ENCODE results near the gene CARMIL1.
A peak's percentile ranks its signal among the peaks of the same experiment; 100 is the strongest.

The CARMIL1 gene

GRCh38 chr6:25315194-25316177 is 36.3 kb downstream of the CARMIL1 start:
- WGBS: 78% methylated on average over 10 of the region's 10 CpGs
- Histone ChIP-seq H4K8ac (ENCODE audit: low read length) (no peak overlapping the region), H3K23ac (ENCODE audit: low read length in 2 of 2) (no peak overlapping the region), H3K4ac (ENCODE audit: low read depth in 1 of 2, low read length in 2 of 2) (no peak overlapping the region), H3K18ac (ENCODE audit: low read depth in 1 of 2, low read length in 2 of 2) (no peak overlapping the region), H2BK12ac (ENCODE audit: low read length in 2 of 2) (no peak overlapping the region), H2BK15ac (ENCODE audit: low read depth, poor library complexity, severe bottlenecking) (no peak overlapping the region), H2BK120ac (ENCODE audit: low read depth, low read length) (no peak overlapping the region), H4K91ac (ENCODE audit: low read length) (no peak overlapping the region), H3K14ac (ENCODE audit: low read length in 2 of 2) (no peak overlapping the region), H3K4me2 (ENCODE audit: low read length, poor library complexity, severe bottlenecking) (no peak overlapping the region), H3K27ac (ENCODE audit: low read length, poor library complexity, severe bottlenecking) (no peak overlapping the region), H3K9ac (ENCODE audit: low read length) (no peak overlapping the region), H2AFZ (ENCODE audit: low read depth, low read length) (no peak overlapping the region), H3K9me3 (ENCODE audit: control insufficient read depth, low read length) (no peaks in the 10 kb centered on the region), H3K4me3 (ENCODE audit: insufficient read depth in 1 of 2, low read depth in 1 of 2, low read length in 2 of 2) (no peak overlapping the region), H3K79me1 (replicated peaks; ENCODE audit: low read length, poor library complexity, severe bottlenecking) (peaks cover 31% of the 10 kb centered on the region), H3K4me1 (ENCODE audit: control insufficient read depth, insufficient read depth, low read depth, low read length) (peaks cover 7% of the 10 kb centered on the region), H3K27me3 (ENCODE audit: control insufficient read depth in 1 of 2, insufficient read depth in 1 of 2, low read length in 2 of 2) (no peaks in the 10 kb centered on the region), H3K36me3 (ENCODE audit: control insufficient read depth in 1 of 2, insufficient read depth in 2 of 2, low read depth in 1 of 2, low read length in 2 of 2) (no peaks in the 10 kb centered on the region), H2AK5ac (ENCODE audit: low read length, severe bottlenecking) (no peak overlapping the region), H2BK5ac (ENCODE audit: low read depth, low read length, poor library complexity, severe bottlenecking) (no peak overlapping the region)
- no peak for DNase-seq

- H3K4ac ChIP-seq (ENCODE audit: low read depth in 1 of 2, low read length in 2 of 2): no peak overlapping the region
- H2BK5ac ChIP-seq (ENCODE audit: low read depth, low read length, poor library complexity, severe bottlenecking): no peak overlapping the region
- H3K36me3 ChIP-seq (ENCODE audit: control insufficient read depth in 1 of 2, insufficient read depth in 2 of 2, low read depth in 1 of 2, low read length in 2 of 2): no peaks in the 10 kb centered on the region
- no peak overlapping the region for H4K8ac ChIP-seq (ENCODE audit: low read length)
- H3K4me3 ChIP-seq (ENCODE audit: insufficient read depth in 1 of 2, low read depth in 1 of 2, low read length in 2 of 2): no peak overlapping the region
- no peaks in the 10 kb centered on the region for H3K27me3 ChIP-seq (ENCODE audit: control insufficient read depth in 1 of 2, insufficient read depth in 1 of 2, low read length in 2 of 2)
- no peak overlapping the region for H3K18ac ChIP-seq (ENCODE audit: low read depth in 1 of 2, low read length in 2 of 2)
- no peak overlapping the region for H3K27ac ChIP-seq (ENCODE audit: low read length, poor library complexity, severe bottlenecking)
- peaks cover 7% of the 10 kb centered on the region for H3K4me1 ChIP-seq (ENCODE audit: control insufficient read depth, insufficient read depth, low read depth, low read length)
- no peak overlapping the region for H3K4me2 ChIP-seq (ENCODE audit: low read length, poor library complexity, severe bottlenecking)
- no peak for DNase-seq
- no peak overlapping the region for H3K23ac ChIP-seq (ENCODE audit: low read length in 2 of 2)
- no peak overlapping the region for H2AFZ ChIP-seq (ENCODE audit: low read depth, low read length)
- no peak overlapping the region for H2BK12ac ChIP-seq (ENCODE audit: low read length in 2 of 2)
- H4K91ac ChIP-seq (ENCODE audit: low read length): no peak overlapping the region
- no peak overlapping the region for H2BK15ac ChIP-seq (ENCODE audit: low read depth, poor library complexity, severe bottlenecking)
- no peak overlapping the region for H2AK5ac ChIP-seq (ENCODE audit: low read length, severe bottlenecking)
- H3K9ac ChIP-seq (ENCODE audit: low read length): no peak overlapping the region
- WGBS: 97% methylated on average over 4 of the region's 4 CpGs
- H3K79me1 ChIP-seq (replicated peaks; ENCODE audit: low read length, poor library complexity, severe bottlenecking): peaks cover 31% of the 10 kb centered on the region
- no peak overlapping the region for H3K14ac ChIP-seq (ENCODE audit: low read length in 2 of 2)
- no peaks in the 10 kb centered on the region for H3K9me3 ChIP-seq (ENCODE audit: control insufficient read depth, low read length)
- H2BK120ac ChIP-seq (ENCODE audit: low read depth, low read length): no peak overlapping the region
These were observed 37.5 kb downstream of the CARMIL1 start for GRCh38 chr6:25316626-25317025.

- Histone ChIP-seq H2BK15ac (ENCODE audit: low read depth, poor library complexity, severe bottlenecking) (no peak overlapping the region), H3K4me2 (ENCODE audit: low read length, poor library complexity, severe bottlenecking) (no peak overlapping the region), H3K27me3 (ENCODE audit: control insufficient read depth in 1 of 2, insufficient read depth in 1 of 2, low read length in 2 of 2) (no peaks in the 10 kb centered on the region), H2BK5ac (ENCODE audit: low read depth, low read length, poor library complexity, severe bottlenecking) (no peak overlapping the region), H2AFZ (ENCODE audit: low read depth, low read length) (no peak overlapping the region), H3K23ac (ENCODE audit: low read length in 2 of 2) (no peak overlapping the region), H2BK12ac (ENCODE audit: low read length in 2 of 2) (no peak overlapping the region), H3K27ac (ENCODE audit: low read length, poor library complexity, severe bottlenecking) (no peak overlapping the region), H3K14ac (ENCODE audit: low read length in 2 of 2) (no peak overlapping the region), H4K91ac (ENCODE audit: low read length) (no peak overlapping the region), H2BK120ac (ENCODE audit: low read depth, low read length) (no peak overlapping the region), H3K18ac (ENCODE audit: low read depth in 1 of 2, low read length in 2 of 2) (no peak overlapping the region), H3K9ac (ENCODE audit: low read length) (no peak overlapping the region), H3K9me3 (ENCODE audit: control insufficient read depth, low read length) (no peaks in the 10 kb centered on the region), H3K4me1 (ENCODE audit: control insufficient read depth, insufficient read depth, low read depth, low read length) (peaks cover 3% of the 10 kb centered on the region), H3K36me3 (ENCODE audit: control insufficient read depth in 1 of 2, insufficient read depth in 2 of 2, low read depth in 1 of 2, low read length in 2 of 2) (no peaks in the 10 kb centered on the region), H3K79me1 (replicated peaks; ENCODE audit: low read length, poor library complexity, severe bottlenecking) (peaks cover 34% of the 10 kb centered on the region), H3K4me3 (ENCODE audit: insufficient read depth in 1 of 2, low read depth in 1 of 2, low read length in 2 of 2) (no peak overlapping the region), H2AK5ac (ENCODE audit: low read length, severe bottlenecking) (no peak overlapping the region), H4K8ac (ENCODE audit: low read length) (no peak overlapping the region), H3K4ac (ENCODE audit: low read depth in 1 of 2, low read length in 2 of 2) (no peak overlapping the region)
- no peak for DNase-seq
- 84% methylated on average over 6 of the region's 6 CpGs for WGBS
These were observed 39.4 kb downstream of the CARMIL1 start for GRCh38 chr6:25318589-25318988.

GRCh38 chr6:25320459-25320858 is 41.3 kb downstream of the CARMIL1 start:
- H3K4me3 ChIP-seq (ENCODE audit: insufficient read depth in 1 of 2, low read depth in 1 of 2, low read length in 2 of 2): no peak overlapping the region

More at GRCh38 chr6:25320459-25320858, 41.3 kb downstream of the CARMIL1 start:
- H3K14ac ChIP-seq (ENCODE audit: low read length in 2 of 2): no peak overlapping the region
- H2AFZ ChIP-seq (ENCODE audit: low read depth, low read length): no peak overlapping the region
- no peaks in the 10 kb centered on the region for H3K9me3 ChIP-seq (ENCODE audit: control insufficient read depth, low read length)
- peaks cover 4% of the 10 kb centered on the region for H3K4me1 ChIP-seq (ENCODE audit: control insufficient read depth, insufficient read depth, low read depth, low read length)
- H2BK5ac ChIP-seq (ENCODE audit: low read depth, low read length, poor library complexity, severe bottlenecking): no peak overlapping the region
- H3K36me3 ChIP-seq (ENCODE audit: control insufficient read depth in 1 of 2, insufficient read depth in 2 of 2, low read depth in 1 of 2, low read length in 2 of 2): no peaks in the 10 kb centered on the region
- no peak overlapping the region for H4K91ac ChIP-seq (ENCODE audit: low read length)
- WGBS: 15% methylated on average over 1 of the region's 1 CpG
- no peaks in the 10 kb centered on the region for H3K27me3 ChIP-seq (ENCODE audit: control insufficient read depth in 1 of 2, insufficient read depth in 1 of 2, low read length in 2 of 2)
- H2AK5ac ChIP-seq (ENCODE audit: low read length, severe bottlenecking): no peak overlapping the region
- H3K18ac ChIP-seq (ENCODE audit: low read depth in 1 of 2, low read length in 2 of 2): no peak overlapping the region
- no peak overlapping the region for H4K8ac ChIP-seq (ENCODE audit: low read length)
- peak overlapping the region; percentile 3 for H3K27ac ChIP-seq (ENCODE audit: low read length, poor library complexity, severe bottlenecking)
- no peak overlapping the region for H3K4me2 ChIP-seq (ENCODE audit: low read length, poor library complexity, severe bottlenecking)
- no peak overlapping the region for H3K23ac ChIP-seq (ENCODE audit: low read length in 2 of 2)
- H3K9ac ChIP-seq (ENCODE audit: low read length): no peak overlapping the region
- H2BK120ac ChIP-seq (ENCODE audit: low read depth, low read length): no peak overlapping the region
- no peak for DNase-seq
- H2BK15ac ChIP-seq (ENCODE audit: low read depth, poor library complexity, severe bottlenecking): no peak overlapping the region
- no peak overlapping the region for H2BK12ac ChIP-seq (ENCODE audit: low read length in 2 of 2)
- H3K4ac ChIP-seq (ENCODE audit: low read depth in 1 of 2, low read length in 2 of 2): no peak overlapping the region
- H3K79me1 ChIP-seq (replicated peaks; ENCODE audit: low read length, poor library complexity, severe bottlenecking): peaks cover 32% of the 10 kb centered on the region
